Right hindlimb (tissue), 1 donor: Measurements from ENCODE around the gene BRD3.

Experiments
- DNase-seq: peaks from one replicate; pipeline ENCODE4 v3.0.0-alpha.2; 2018

The BRD3 gene

GRCh38 chr9:134053941-134054761 lies 13.7 kb downstream of the BRD3 start:
- peak; percentile 24 for DNase-seq

- DNase-seq, result peak; percentile 28
These were observed 14.4 kb downstream of the BRD3 start for GRCh38 chr9:134053401-134053871.

GRCh38 chr9:134052941-134053340 lies 14.9 kb downstream of the BRD3 start:
- DNase-seq, result no peak

- no peak for DNase-seq
These were observed 15.3 kb downstream of the BRD3 start for GRCh38 chr9:134052491-134052890.

- DNase-seq, result no peak
These were observed 16.5 kb downstream of the BRD3 start for GRCh38 chr9:134051319-134051718.

- DNase-seq, result no peak
These were observed 17.1 kb downstream of the BRD3 start for GRCh38 chr9:134050726-134051125.

- DNase-seq, result no peak
These were observed 17.8 kb downstream of the BRD3 start for GRCh38 chr9:134049772-134050588.

- DNase-seq, result no peak
These were observed 18.6 kb downstream of the BRD3 start for GRCh38 chr9:134049236-134049635.

- no peak for DNase-seq
These were observed 19.3 kb downstream of the BRD3 start for GRCh38 chr9:134048582-134048968.

GRCh38 chr9:134047868-134048581 lies 19.8 kb downstream of the BRD3 start:
- no peak for DNase-seq

GRCh38 chr9:134046894-134047681 lies 20.7 kb downstream of the BRD3 start:
- DNase-seq, result no peak

GRCh38 chr9:134045841-134046544 lies 21.8 kb downstream of the BRD3 start:
- DNase-seq, result no peak

- no peak for DNase-seq
These were observed 22.9 kb downstream of the BRD3 start for GRCh38 chr9:134044944-134045343.

- no peak for DNase-seq
These were observed 24.3 kb downstream of the BRD3 start for GRCh38 chr9:134043531-134043988.

- no peak for DNase-seq
These were observed 26.2 kb downstream of the BRD3 start for GRCh38 chr9:134041649-134041962.

- peak; percentile 36 for DNase-seq
These were observed 26.8 kb downstream of the BRD3 start for GRCh38 chr9:134040781-134041648.

- peak; percentile 21 for DNase-seq
These were observed 27.7 kb downstream of the BRD3 start for GRCh38 chr9:134040176-134040565.

GRCh38 chr9:134039386-134040175 lies 28.2 kb downstream of the BRD3 start:
- no peak for DNase-seq

- no peak for DNase-seq
These were observed 30.2 kb downstream of the BRD3 start for GRCh38 chr9:134037641-134038040.

GRCh38 chr9:134036130-134036529 lies 31.7 kb downstream of the BRD3 start:
- DNase-seq, result no peak
